Heart right ventricle (tissue), 16 donors: Measurements from ENCODE around the gene IFI44. TPM values are rescaled to one million over a fixed set of nuclear protein-coding genes. Genes with fewer than 3 reads are reported as not detected.

ENCODE experiments used
- ATAC-seq, 8 donors: fragments of 200-7000 bp; cut with Tn5 transposase; one replicate each; pipeline ENCODE4 v1.9.1; 2020; ENCODE audit warnings: mild to moderate bottlenecking in 8 of 8, moderate library complexity in 8 of 8, moderate number of reproducible peaks in 1 of 8
- DNase-seq, 2 donors: peaks; one replicate each; pipeline ENCODE4 v3.0.0-alpha.2; 2020
- H3K27ac ChIP-seq, 10 donors: fragments of 200-600 bp; sonication (generic) in 2 of 10; one replicate each; pipeline versions ENCODE4 v1.5.0 to v1.8.0; 2020 to 2022; ENCODE audit warnings: mild to moderate bottlenecking in 3 of 10
- H3K27me3 ChIP-seq, 7 donors: fragments of 200-600 bp; one replicate each; pipeline ENCODE4 v1.8.0; 2021 to 2022; ENCODE audit warnings: mild to moderate bottlenecking in 2 of 7
- H3K36me3 ChIP-seq, 9 donors: fragments of 200-600 bp; sonication (generic) in 1 of 9; one replicate each; pipeline versions ENCODE4 v1.5.0 to v1.8.0; 2020 to 2022; ENCODE audit warnings: mild to moderate bottlenecking in 2 of 9
- H3K4me1 ChIP-seq, 9 donors: fragments of 200-600 bp; sonication (generic) in 1 of 9; one replicate each; pipeline versions ENCODE4 v1.5.0 to v1.8.0; 2020 to 2022; ENCODE audit warnings: mild to moderate bottlenecking in 4 of 9
- H3K4me3 ChIP-seq, 10 donors: fragments of 200-600 bp; sonication (generic) in 2 of 10; one replicate each; pipeline versions ENCODE4 v1.5.0 to v1.8.0; 2020 to 2022; ENCODE audit warnings: mild to moderate bottlenecking in 7 of 10, moderate library complexity in 2 of 10
- H3K9me3 ChIP-seq, 11 donors: fragments of 200-600 bp in 10 of 11; sonication (generic) in 2 of 11; one replicate each; pipeline versions ENCODE4 v1.5.0 to v1.8.0; 2013 to 2022; ENCODE audit warnings: mild to moderate bottlenecking in 2 of 11, control low read depth in 1 of 11, moderate library complexity in 1 of 11
- intact Hi-C, 10 donors: fragments of 100-400 bp; cut with DNase I; formaldehyde crosslinking; loops; one replicate each; pipeline versions ENCODE4 v1.11.1 to v1.14.2; 2022
- polyA plus RNA-seq, 2 donors: library from polyadenylated mRNA; stranded (reverse); fragments of 200-250 nt; gene quantifications; one replicate each; pipeline ENCODE4 v1.2.3, GENCODE V29; 2013
- total RNA-seq, 10 donors: library from RNA; stranded (reverse); fragmentation: NEBNext Ultra II Directional in 3 of 10; extraction: Animal tissue kit (Norgen Biotek cat#: 25700) in 3 of 10; gene quantifications; one replicate each; pipeline versions ENCODE4 v1.2.1 to v1.2.4, GENCODE V29; 2021 to 2023
- TF ChIP-seq, protein P1 (sequence below), 9 donors: fragments of 200-600 bp; sonication (generic) in 2 of 9; IDR thresholded peaks; one replicate each; pipeline versions ENCODE4 v1.5.0 to v1.8.0; 2021 to 2022; ENCODE audit warnings: antibody characterized with exemption in 9 of 9, mild to moderate bottlenecking in 5 of 9, moderate library complexity in 1 of 9
- donor health status: Arrhythmogenic right ventricular cardiomyopathy.
- donor health status: ischemic (EF 13 %, LVEDD 7.1; RV severe dilation, severe dysfunction).
- donor health status: healthy with polysubstance abuse.
- donor health status: DM: no; HTN: yes; CAD: no.
- donor health status: DM: no; HTN: no; CAD: no.
- donor health status: ischemic (EF 25% LVEDD 6.9; RV normal size, moderate dysfunction).
- donor health status: ischemic (EF 25% LVEDD 5.7; RV mildly dilated, moderate dysfunction).
- donor health status: healthy.
- donor health status: DM: yes; HTN: yes; CAD: no.
- donor health status: Ischemic cardiomyopathy.
- donor health status: ischemic (EF 35%, LVEDD 5.7; RV mildly dilated, moderate dysfunction).
- donor health status: nonischemic (EF 11% LVEDD 7.7; RV severe dilation, severe dysfunction).
- donor health status: DM: yes; HTN: yes; CAD: no.
- donor health status: PGD.
- donor health status: ischemic (EF 29% LVEDD 5.4; RV normal size, mild dysfunction).
- donor health status: nonischemic (EF 23%, LVEDD 6.1; RV moderate dilation, normal function).

The IFI44 gene
- total and polyA plus RNA-seq, 12 donors = 6.4 to 71.5 (median 11.8) TPM

- Histone ChIP-seq H3K9me3 (no peaks in the 10 kb centered on the region), H3K36me3 (no peaks in the 10 kb centered on the region), H3K27me3 (no peaks in the 10 kb centered on the region), H3K4me1 (no peaks in the 10 kb centered on the region), H3K4me3 (no peak overlapping the region), H3K27ac (no peak overlapping the region)
- no peak for ATAC-seq
- DNase-seq = no peak
- intact Hi-C loops = no loop called here
- TF ChIP-seq, protein P1, sequence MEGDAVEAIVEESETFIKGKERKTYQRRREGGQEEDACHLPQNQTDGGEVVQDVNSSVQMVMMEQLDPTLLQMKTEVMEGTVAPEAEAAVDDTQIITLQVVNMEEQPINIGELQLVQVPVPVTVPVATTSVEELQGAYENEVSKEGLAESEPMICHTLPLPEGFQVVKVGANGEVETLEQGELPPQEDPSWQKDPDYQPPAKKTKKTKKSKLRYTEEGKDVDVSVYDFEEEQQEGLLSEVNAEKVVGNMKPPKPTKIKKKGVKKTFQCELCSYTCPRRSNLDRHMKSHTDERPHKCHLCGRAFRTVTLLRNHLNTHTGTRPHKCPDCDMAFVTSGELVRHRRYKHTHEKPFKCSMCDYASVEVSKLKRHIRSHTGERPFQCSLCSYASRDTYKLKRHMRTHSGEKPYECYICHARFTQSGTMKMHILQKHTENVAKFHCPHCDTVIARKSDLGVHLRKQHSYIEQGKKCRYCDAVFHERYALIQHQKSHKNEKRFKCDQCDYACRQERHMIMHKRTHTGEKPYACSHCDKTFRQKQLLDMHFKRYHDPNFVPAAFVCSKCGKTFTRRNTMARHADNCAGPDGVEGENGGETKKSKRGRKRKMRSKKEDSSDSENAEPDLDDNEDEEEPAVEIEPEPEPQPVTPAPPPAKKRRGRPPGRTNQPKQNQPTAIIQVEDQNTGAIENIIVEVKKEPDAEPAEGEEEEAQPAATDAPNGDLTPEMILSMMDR (IDR thresholded peaks at IDR 0.05) = no peak
Observed at GRCh38 chr1:78713297-78713696, 63.7 kb downstream of the IFI44 start.

Other genes with a start within 250 kb of the IFI44 start
- gene PTGFR, start 158.9 kb upstream of the IFI44 start, total RNA-seq = 1 to 10 TPM in 1 of 10 donors, under 1 TPM in 9; 0.22 to 1.1 (median 0.53) TPM
- gene PTGFR, start 158.9 kb upstream of the IFI44 start, polyA plus RNA-seq = under 1 TPM; 0.12 to 0.51 TPM
- gene IFI44L, start 29.4 kb upstream of the IFI44 start, total RNA-seq = 10 to 100 TPM in 6 of 10 donors, 1 to 10 TPM in 4; 8.1 to 47.7 (median 13.6) TPM
- 1 to 10 TPM; 3.0 to 7.6 TPM for gene IFI44L, start 29.4 kb upstream of the IFI44 start, polyA plus RNA-seq